ENCODE data around the gene RASGRF1.

DNA sequence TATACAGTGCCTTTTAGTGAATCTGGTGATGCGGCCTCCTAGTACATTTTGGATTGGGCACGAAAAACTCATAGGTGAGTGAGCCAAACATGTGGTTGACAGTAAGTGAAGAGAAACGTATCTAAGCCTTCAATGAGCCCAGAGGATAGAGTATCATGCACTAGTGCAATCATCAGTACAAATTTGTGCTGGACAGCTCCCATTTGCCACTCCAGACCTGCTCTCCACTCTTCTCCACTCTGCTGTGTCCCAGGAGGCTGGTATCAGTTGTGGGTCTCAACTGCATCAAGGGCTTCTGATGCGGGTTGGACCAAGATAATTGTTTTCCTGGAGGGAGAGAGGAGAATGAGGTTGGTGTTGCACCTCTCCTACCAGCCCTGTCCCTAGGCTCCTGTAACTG, 9.1 kb upstream of the RASGRF1 start:
- TF ChIP-seq, protein P1, sequence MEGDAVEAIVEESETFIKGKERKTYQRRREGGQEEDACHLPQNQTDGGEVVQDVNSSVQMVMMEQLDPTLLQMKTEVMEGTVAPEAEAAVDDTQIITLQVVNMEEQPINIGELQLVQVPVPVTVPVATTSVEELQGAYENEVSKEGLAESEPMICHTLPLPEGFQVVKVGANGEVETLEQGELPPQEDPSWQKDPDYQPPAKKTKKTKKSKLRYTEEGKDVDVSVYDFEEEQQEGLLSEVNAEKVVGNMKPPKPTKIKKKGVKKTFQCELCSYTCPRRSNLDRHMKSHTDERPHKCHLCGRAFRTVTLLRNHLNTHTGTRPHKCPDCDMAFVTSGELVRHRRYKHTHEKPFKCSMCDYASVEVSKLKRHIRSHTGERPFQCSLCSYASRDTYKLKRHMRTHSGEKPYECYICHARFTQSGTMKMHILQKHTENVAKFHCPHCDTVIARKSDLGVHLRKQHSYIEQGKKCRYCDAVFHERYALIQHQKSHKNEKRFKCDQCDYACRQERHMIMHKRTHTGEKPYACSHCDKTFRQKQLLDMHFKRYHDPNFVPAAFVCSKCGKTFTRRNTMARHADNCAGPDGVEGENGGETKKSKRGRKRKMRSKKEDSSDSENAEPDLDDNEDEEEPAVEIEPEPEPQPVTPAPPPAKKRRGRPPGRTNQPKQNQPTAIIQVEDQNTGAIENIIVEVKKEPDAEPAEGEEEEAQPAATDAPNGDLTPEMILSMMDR (IDR thresholded peaks at IDR 0.05 in 8 of 11, conservative IDR thresholded peaks at IDR 0.05 in 3 of 11), result no peak
- TF ChIP-seq POLR2A (IDR thresholded peaks at IDR 0.05), result no peak
- TF ChIP-seq POLR2AphosphoS5 (IDR thresholded peaks at IDR 0.05), result no peak

Data from spleen (tissue), 7 donors.